HepG2 (cell line): ENCODE measurements around the gene TUFM. TPM values are rescaled to one million over a fixed set of nuclear protein-coding genes. Genes with fewer than 3 reads are reported as not detected.

ENCODE experiments used
- BCL3 ChIP-seq: sonication (generic); formaldehyde crosslinking; IDR thresholded peaks from 2 replicates; pipeline ENCODE4 v1.5.1; 2020; ENCODE audit warnings: mild to moderate bottlenecking, missing genetic modification reagents, moderate library complexity
- CBX1 ChIP-seq: IDR thresholded peaks from one replicate; pipeline ENCODE4 v1.6.1; 2016; ENCODE audit warnings: antibody characterized with exemption, low read depth
- CBX2 ChIP-seq, 2 experiments: fragments of 200-600 bp in 1 of 2; sonication (generic); formaldehyde crosslinking in 1 of 2; IDR thresholded peaks; 2 replicates each; pipeline versions ENCODE4 v1.7.0 to v1.8.1; 2018 to 2022; ENCODE audit warnings: low read depth in 2 of 2, low read length in 1 of 2, mild to moderate bottlenecking in 1 of 2, missing genetic modification reagents in 1 of 2
- FOXK2 ChIP-seq: fragments of 450-650 bp; IDR thresholded peaks from 2 replicates; pipeline ENCODE4 v1.6.1; 2016
- KDM4B ChIP-seq: sonication (generic); formaldehyde crosslinking; IDR thresholded peaks from 2 replicates; pipeline ENCODE4 v1.4.0; 2020; ENCODE audit warnings: missing genetic modification reagents
- NONO ChIP-seq, 2 experiments: fragments of 450-650 bp in 1 of 2; sonication (generic) in 1 of 2; formaldehyde crosslinking in 1 of 2; IDR thresholded peaks in 1 of 2; conservative IDR thresholded peaks in 1 of 2; 2 replicates each; pipeline versions ENCODE4 v1.6.1 to v1.8.0; 2017 to 2022; ENCODE audit warnings: mild to moderate bottlenecking in 1 of 2, missing genetic modification reagents in 1 of 2, moderate library complexity in 1 of 2
- REST ChIP-seq, 2 experiments: IDR thresholded peaks; 2 replicates each; pipeline ENCODE4 v1.6.1; 2011 to 2012; ENCODE audit warnings: low read length in 2 of 2, borderline replicate concordance in 1 of 2, low read depth in 1 of 2, mild to moderate bottlenecking in 1 of 2, moderate library complexity in 1 of 2
- REXO4 ChIP-seq: sonication (generic); formaldehyde crosslinking; IDR thresholded peaks from 2 replicates; pipeline ENCODE4 v1.8.0; 2022; ENCODE audit warnings: missing genetic modification reagents, mild to moderate bottlenecking, borderline replicate concordance
- RNF219 ChIP-seq: sonication (generic); formaldehyde crosslinking; IDR thresholded peaks from 2 replicates; pipeline ENCODE4 v1.5.0; 2020; ENCODE audit warnings: mild to moderate bottlenecking, missing genetic modification reagents
- SALL2 ChIP-seq: sonication (generic); formaldehyde crosslinking; IDR thresholded peaks from 2 replicates; pipeline ENCODE4 v1.8.1; 2023; ENCODE audit warnings: mild to moderate bottlenecking, missing genetic modification reagents, inconsistent platforms
- TBL1XR1 ChIP-seq: fragments of 150-350 bp; IDR thresholded peaks from 2 replicates; pipeline ENCODE4 v1.6.1; 2014; ENCODE audit warnings: borderline replicate concordance, low read length; ENCODE audit not compliant: partially characterized antibody
- TOPORS ChIP-seq: sonication (generic); formaldehyde crosslinking; IDR thresholded peaks from 2 replicates; pipeline ENCODE4 v1.8.0; 2023; ENCODE audit warnings: mild to moderate bottlenecking, missing genetic modification reagents
- ZMYM3 ChIP-seq: sonication (generic); formaldehyde crosslinking; IDR thresholded peaks from 2 replicates; pipeline ENCODE4 v1.5.1; 2020; ENCODE audit warnings: mild to moderate bottlenecking, missing genetic modification reagents
- ZNF556 ChIP-seq: sonication (generic); formaldehyde crosslinking; IDR thresholded peaks from 2 replicates; pipeline ENCODE4 v1.4.0; 2020; ENCODE audit warnings: mild to moderate bottlenecking, missing genetic modification reagents, borderline replicate concordance
- ZNF577 ChIP-seq: sonication (generic); formaldehyde crosslinking; IDR thresholded peaks from 2 replicates; pipeline ENCODE4 v1.4.0; 2020; ENCODE audit warnings: mild to moderate bottlenecking, low read depth, missing genetic modification reagents, borderline replicate concordance
- ZNF841 ChIP-seq: sonication (generic); formaldehyde crosslinking; IDR thresholded peaks from 2 replicates; pipeline ENCODE4 v1.8.1; 2023; ENCODE audit warnings: missing genetic modification reagents, borderline replicate concordance
- polyA plus RNA-seq, 8 experiments: library from polyadenylated mRNA; depleted of rRNA in 3 of 8; stranded (reverse) in 7 of 8; unstranded in 1 of 8; fragments of >200 nt; fragmentation: Illumina TruSeq in 4 of 8; extraction: Trizol in 4 of 8; gene quantifications; 2 replicates each; pipeline versions ENCODE4 v1.2.1 to v1.2.3, GENCODE V29; 2011 to 2016; ENCODE audit warnings: low read depth in 4 of 8, missing spikeins in 1 of 8, mixed read lengths in 1 of 8; ENCODE audit not compliant: insufficient read depth in 1 of 8
- total RNA-seq, 5 experiments: library from RNA; depleted of rRNA; stranded (reverse); fragments of >200 nt; fragmentation: Illumina TruSeq; extraction: Trizol; gene quantifications; 2 replicates each; pipeline ENCODE4 v1.2.3, GENCODE V29; 2016; ENCODE audit warnings: low read depth in 1 of 5
- TF ChIP-seq, protein P1 (sequence below): IDR thresholded peaks from 2 replicates; pipeline ENCODE4 v1.6.1; 2012; ENCODE audit warnings: low read length, improper control_type of control experiment

Gene TUFM
- total and polyA plus RNA-seq, 2 of the 13 experiments (the other 11 are each of a cell fraction or from before 2014, with no cell fraction given): 206 to 298 TPM

GRCh38 chr16:28822520-28823290 lies 23.4 kb downstream of the TUFM start, which contains the start of gene ATXN2L (continued):
- TF ChIP-seq RNF219 (CRISPR knock-in tag): no peak
- peak in 1 of 2 experiments; percentile 44; a peak in 3 of 4 replicates for TF ChIP-seq REST (IDR thresholded peaks at IDR 0.05; ENCODE audit: borderline replicate concordance in 1 of 2, low read depth in 1 of 2, low read length in 2 of 2)
- no peak for TF ChIP-seq REXO4 (CRISPR knock-in tag)
- TF ChIP-seq TBL1XR1: no peak
- TF ChIP-seq TOPORS (CRISPR knock-in tag): peak; percentile 24; the same call in 1 of the 2 replicates
- TF ChIP-seq NONO (IDR thresholded peaks at IDR 0.05): no peak
- TF ChIP-seq NONO (CRISPR knock-in tag; conservative IDR thresholded peaks at IDR 0.05): peak; percentile 95
- no peak for TF ChIP-seq ZNF841
- TF ChIP-seq CBX2 (IDR thresholded peaks at IDR 0.05; ENCODE audit: low read depth, low read length): no peak
- TF ChIP-seq CBX2 (CRISPR knock-in tag; IDR thresholded peaks at IDR 0.05; ENCODE audit: low read depth): no peak
- no peak for TF ChIP-seq ZNF577 (CRISPR knock-in tag)
- TF ChIP-seq CBX1: peak; percentile 84
- peak; percentile 86; the same call in 1 of the 2 replicates for TF ChIP-seq ZNF556 (CRISPR knock-in tag)
- TF ChIP-seq, protein P1, sequence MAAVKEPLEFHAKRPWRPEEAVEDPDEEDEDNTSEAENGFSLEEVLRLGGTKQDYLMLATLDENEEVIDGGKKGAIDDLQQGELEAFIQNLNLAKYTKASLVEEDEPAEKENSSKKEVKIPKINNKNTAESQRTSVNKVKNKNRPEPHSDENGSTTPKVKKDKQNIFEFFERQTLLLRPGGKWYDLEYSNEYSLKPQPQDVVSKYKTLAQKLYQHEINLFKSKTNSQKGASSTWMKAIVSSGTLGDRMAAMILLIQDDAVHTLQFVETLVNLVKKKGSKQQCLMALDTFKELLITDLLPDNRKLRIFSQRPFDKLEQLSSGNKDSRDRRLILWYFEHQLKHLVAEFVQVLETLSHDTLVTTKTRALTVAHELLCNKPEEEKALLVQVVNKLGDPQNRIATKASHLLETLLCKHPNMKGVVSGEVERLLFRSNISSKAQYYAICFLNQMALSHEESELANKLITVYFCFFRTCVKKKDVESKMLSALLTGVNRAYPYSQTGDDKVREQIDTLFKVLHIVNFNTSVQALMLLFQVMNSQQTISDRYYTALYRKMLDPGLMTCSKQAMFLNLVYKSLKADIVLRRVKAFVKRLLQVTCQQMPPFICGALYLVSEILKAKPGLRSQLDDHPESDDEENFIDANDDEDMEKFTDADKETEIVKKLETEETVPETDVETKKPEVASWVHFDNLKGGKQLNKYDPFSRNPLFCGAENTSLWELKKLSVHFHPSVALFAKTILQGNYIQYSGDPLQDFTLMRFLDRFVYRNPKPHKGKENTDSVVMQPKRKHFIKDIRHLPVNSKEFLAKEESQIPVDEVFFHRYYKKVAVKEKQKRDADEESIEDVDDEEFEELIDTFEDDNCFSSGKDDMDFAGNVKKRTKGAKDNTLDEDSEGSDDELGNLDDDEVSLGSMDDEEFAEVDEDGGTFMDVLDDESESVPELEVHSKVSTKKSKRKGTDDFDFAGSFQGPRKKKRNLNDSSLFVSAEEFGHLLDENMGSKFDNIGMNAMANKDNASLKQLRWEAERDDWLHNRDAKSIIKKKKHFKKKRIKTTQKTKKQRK: no peak
- TF ChIP-seq KDM4B: peak; percentile 96
- peak; percentile 88; the same call in 1 of the 2 replicates for TF ChIP-seq SALL2 (CRISPR knock-in tag)
- no peak for TF ChIP-seq FOXK2
- TF ChIP-seq BCL3: peak; percentile 93; the same call in 1 of the 2 replicates
- peak; percentile 77; the same call in 1 of the 2 replicates for TF ChIP-seq ZMYM3 (CRISPR knock-in tag)
